ENCODE results near the gene DDX54.

The DDX54 gene

DNA sequence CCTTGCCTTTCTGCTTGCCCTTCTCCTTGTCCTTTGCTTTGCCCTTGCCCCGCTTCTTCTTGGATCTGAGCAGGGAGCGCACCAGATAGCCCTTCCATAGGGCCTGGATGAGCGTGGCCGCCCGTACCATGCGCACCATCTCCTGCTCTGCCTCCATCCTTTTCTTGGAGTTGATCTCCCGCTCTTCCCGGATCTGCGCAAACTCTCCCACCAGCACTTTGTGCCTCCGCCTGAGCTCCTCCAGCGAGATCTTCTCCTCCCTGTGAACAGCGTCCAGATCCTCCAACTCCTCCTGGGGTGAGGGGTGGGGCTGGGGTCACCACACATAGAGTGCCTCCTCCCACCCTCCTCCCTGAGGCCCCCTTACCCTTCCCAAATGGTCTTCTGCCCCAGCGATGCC, 10.3 kb upstream of the DDX54 start:
- in situ Hi-C loops (cut with MboI; ENCODE audit: low sequenced_read_pairs): loop anchor here (25.0 kb wide), 2 partner anchors 217 to 717 kb away; partner anchors contain the start of genes SDS and SDSL

- in situ Hi-C loops (cut with MboI; ENCODE audit: low sequenced_read_pairs): loop anchor here (25.0 kb wide), 2 partner anchors 217 to 717 kb away; partner anchors contain the start of genes SDS and SDSL
These were observed 9.7 kb upstream of the DDX54 start for GRCh38 chr12:113194971-113195391.

- in situ Hi-C loops (cut with MboI; ENCODE audit: low sequenced_read_pairs): loop anchor here (25.0 kb wide), 2 partner anchors 221 to 721 kb away; partner anchors contain the start of genes SDS and SDSL
These were observed 5.9 kb upstream of the DDX54 start for GRCh38 chr12:113191227-113191626.

GRCh38 chr12:113190761-113191160, 5.5 kb upstream of the DDX54 start:
- in situ Hi-C loops (cut with MboI; ENCODE audit: low sequenced_read_pairs): loop anchor here (25.0 kb wide), 2 partner anchors 222 to 722 kb away; partner anchors contain the start of genes SDS and SDSL

GRCh38 chr12:113189361-113189760, 4.1 kb upstream of the DDX54 start:
- in situ Hi-C loops (cut with MboI; ENCODE audit: low sequenced_read_pairs): loop anchor here (25.0 kb wide), 2 partner anchors 223 to 723 kb away; partner anchors contain the start of genes SDS and SDSL

GRCh38 chr12:113186666-113187325, 1.5 kb upstream of the DDX54 start:
- in situ Hi-C loops (cut with MboI; ENCODE audit: low sequenced_read_pairs): loop anchor here (25.0 kb wide), 2 partner anchors 226 to 726 kb away; partner anchors contain the start of genes SDS and SDSL

GRCh38 chr12:113186033-113186365, 721 bp upstream of the DDX54 start:
- in situ Hi-C loops (cut with MboI; ENCODE audit: low sequenced_read_pairs): loop anchor here (25.0 kb wide), 2 partner anchors 226 to 726 kb away; partner anchors contain the start of genes SDS and SDSL

- in situ Hi-C loops (cut with MboI; ENCODE audit: low sequenced_read_pairs): loop anchor here (25.0 kb wide), 2 partner anchors 227 to 727 kb away; partner anchors contain the start of genes SDS and SDSL
These were observed 438 bp downstream of the DDX54 start for GRCh38 chr12:113184900-113185179.

GRCh38 chr12:113184098-113184899, 979 bp downstream of the DDX54 start:
- in situ Hi-C loops (cut with MboI; ENCODE audit: low sequenced_read_pairs): loop anchor here (25.0 kb wide), 2 partner anchors 228 to 728 kb away; partner anchors contain the start of genes SDS and SDSL

- in situ Hi-C loops (cut with MboI; ENCODE audit: low sequenced_read_pairs): loop anchor here (25.0 kb wide), 2 partner anchors 229 to 729 kb away; partner anchors contain the start of genes SDS and SDSL
These were observed 2.2 kb downstream of the DDX54 start for GRCh38 chr12:113183030-113183589.

DNA sequence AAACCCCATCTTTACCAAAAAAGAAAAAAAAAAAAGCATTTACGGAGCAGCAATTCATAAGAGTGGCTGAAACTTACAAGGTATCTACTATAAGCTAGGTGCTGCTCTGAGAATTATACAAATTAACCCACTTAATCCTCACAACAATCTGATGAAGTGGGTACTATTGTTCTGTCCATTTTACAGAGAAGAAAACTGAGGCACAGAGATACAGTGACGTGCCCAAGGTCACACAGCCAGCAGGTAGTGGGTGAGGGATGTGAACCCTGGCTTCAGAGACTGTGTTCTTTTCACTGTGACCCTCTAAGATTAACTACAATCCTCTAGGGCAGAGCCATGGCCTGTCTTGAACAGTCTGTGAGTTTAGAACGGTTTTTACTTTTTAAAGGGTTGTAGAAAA, 3.3 kb downstream of the DDX54 start:
- in situ Hi-C loops (cut with MboI; ENCODE audit: low sequenced_read_pairs): loop anchor here (25.0 kb wide), 2 partner anchors 230 to 730 kb away; partner anchors contain the start of genes SDS and SDSL

DNA sequence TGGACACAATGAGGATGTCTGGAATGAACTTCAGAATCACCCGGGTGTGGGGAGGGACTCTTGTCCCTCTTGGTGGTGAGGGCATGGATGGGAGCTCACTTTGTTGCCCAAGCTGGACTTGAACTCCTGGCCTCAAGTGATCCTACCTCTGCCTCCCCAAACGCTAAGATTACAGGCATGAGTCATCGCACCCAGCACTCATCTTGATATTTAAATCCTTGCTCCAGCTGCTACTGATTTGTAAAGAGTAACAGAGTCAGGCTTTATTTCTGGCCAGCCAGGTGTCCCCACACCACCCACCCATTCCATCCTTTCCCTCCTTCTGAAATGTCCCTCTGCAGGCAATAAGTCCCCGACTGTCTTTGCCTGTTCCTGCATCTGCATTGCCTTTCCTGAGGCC, 4.9 kb downstream of the DDX54 start:
- in situ Hi-C loops (cut with MboI; ENCODE audit: low sequenced_read_pairs): loop anchor here (25.0 kb wide), 2 partner anchors 232 to 732 kb away; partner anchors contain the start of genes SDS and SDSL

DNA sequence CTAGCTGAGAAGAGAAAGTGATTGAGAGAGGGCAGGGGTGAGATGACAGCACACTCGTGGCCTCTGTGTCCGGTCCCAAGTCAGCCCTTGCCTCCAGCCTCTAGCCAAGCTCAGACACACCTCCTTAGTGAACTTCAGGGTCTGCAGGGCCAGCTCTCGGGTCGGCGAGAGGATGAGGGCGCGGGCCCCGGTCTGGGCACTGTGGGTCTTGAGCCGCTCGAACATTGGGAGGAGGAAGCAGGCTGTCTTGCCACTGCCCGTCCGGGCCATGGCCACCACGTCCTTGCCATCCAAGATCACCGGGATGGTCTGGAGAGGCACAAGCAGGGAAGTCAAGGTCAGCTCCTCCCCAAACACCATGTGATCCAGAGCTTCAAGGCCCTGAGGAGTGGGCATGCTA, 6.3 kb downstream of the DDX54 start:
- in situ Hi-C loops (cut with MboI; ENCODE audit: low sequenced_read_pairs): loop anchor here (25.0 kb wide), 2 partner anchors 233 to 733 kb away; partner anchors contain the start of genes SDS and SDSL

GRCh38 chr12:113174461-113175384, 10.6 kb downstream of the DDX54 start:
- in situ Hi-C loops (cut with MboI; ENCODE audit: low sequenced_read_pairs): loop anchor here (5.0 to 25.0 kb wide), 3 partner anchors 127 to 738 kb away; partner anchors contain the start of genes SDS and SDSL

DNA sequence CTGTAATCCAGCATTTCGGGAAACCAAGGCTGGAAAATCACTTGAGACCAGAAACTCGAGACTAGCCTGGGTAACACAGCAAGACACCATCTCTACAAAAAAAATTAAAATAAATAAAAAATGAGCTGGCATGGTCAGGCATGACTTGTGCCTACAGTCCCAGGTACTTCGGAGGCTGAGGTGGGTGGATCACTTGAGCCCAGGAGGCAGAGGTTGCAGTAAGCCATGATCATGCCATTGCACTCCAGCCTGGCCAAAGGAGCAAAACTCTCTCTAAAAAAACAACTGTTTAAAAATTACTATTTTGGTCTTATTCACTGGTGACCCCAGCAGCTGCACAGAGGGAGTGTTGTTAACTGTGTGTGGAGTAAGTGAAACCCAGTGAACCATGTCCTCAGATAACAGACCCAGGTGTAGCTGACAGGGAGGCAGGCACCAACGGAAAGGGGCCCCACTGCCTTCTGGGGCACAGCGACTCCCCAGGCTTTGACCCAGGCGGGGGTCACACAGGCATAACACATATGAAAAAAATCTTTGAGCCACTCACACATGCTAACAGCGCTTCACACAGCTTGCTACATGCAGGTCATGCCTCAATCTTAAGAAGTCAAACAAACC, 12.1 kb downstream of the DDX54 start:
- in situ Hi-C loops (cut with MboI; ENCODE audit: low sequenced_read_pairs): loop anchor here (5.0 kb wide), 1 partner anchor 126 kb away; no protein-coding TSS in a partner anchor

GRCh38 chr12:113172185-113172584, 13.1 kb downstream of the DDX54 start:
- in situ Hi-C loops (cut with MboI; ENCODE audit: low sequenced_read_pairs): loop anchor here (5.0 kb wide), 1 partner anchor 125 kb away; no protein-coding TSS in a partner anchor

DNA sequence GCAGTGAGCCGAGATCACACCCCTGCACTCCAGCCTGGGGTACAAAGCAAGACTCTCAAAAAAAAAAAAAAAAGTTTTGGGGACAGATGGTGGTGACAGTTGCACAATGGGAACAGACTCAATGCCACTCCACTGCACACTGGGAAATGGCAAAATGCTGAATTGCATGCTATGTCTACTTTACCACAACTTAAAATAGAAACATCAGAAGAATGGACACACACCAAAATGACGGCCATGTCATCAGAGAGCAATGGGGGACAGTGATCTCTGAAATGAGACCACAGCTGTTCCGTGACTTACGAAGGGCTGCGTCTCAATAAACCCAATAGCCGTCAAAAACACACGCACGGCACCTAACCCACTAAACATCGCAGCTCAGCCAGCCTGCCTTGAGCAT, 13.7 kb downstream of the DDX54 start:
- in situ Hi-C loops (cut with MboI; ENCODE audit: low sequenced_read_pairs): loop anchor here (5.0 kb wide), 1 partner anchor 124 kb away; no protein-coding TSS in a partner anchor

DNA sequence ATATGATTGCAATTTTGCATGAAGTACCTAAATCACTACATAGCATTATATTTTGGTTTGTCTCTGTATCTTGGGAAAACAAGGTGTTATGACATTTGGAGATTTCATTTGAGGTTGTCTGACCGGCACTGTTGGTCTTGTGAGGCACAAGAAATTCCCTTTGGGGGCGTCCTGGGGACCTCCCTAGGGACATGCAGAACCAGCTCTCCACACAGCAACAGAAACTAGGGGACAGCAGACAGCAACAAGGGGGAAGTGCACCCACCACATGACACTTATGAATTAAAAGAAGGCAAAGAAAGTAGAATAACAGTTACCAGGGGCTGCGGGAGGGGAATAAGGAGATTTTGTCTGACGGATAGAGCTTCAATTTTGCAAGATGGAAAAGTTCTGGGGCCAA, 14.4 kb downstream of the DDX54 start:
- in situ Hi-C loops (cut with MboI; ENCODE audit: low sequenced_read_pairs): loop anchor here (5.0 kb wide), 1 partner anchor 124 kb away; no protein-coding TSS in a partner anchor

DNA sequence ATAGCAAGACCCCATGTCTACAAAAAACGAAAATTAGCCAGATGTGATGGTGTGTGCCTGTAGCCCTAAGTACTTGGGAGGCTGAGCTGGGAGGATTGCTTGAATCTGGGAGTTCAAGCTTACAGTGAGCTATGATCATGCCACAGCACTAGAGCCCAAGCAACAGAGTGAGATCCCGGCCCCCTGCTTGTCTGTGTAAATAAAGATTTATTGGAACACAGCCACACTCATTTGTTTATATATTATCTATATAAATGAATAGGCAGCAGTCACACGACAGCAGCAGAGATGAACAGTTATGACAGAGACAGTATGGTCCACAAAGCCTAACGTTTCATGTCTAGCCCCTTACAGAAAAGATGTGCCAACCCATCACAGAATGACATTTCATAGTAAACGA, 14.8 kb downstream of the DDX54 start:
- in situ Hi-C loops (cut with MboI; ENCODE audit: low sequenced_read_pairs): loop anchor here (5.0 kb wide), 1 partner anchor 123 kb away; no protein-coding TSS in a partner anchor
